Measurements from ENCODE around the gene PROM2.

PROM2 gene

DNA sequence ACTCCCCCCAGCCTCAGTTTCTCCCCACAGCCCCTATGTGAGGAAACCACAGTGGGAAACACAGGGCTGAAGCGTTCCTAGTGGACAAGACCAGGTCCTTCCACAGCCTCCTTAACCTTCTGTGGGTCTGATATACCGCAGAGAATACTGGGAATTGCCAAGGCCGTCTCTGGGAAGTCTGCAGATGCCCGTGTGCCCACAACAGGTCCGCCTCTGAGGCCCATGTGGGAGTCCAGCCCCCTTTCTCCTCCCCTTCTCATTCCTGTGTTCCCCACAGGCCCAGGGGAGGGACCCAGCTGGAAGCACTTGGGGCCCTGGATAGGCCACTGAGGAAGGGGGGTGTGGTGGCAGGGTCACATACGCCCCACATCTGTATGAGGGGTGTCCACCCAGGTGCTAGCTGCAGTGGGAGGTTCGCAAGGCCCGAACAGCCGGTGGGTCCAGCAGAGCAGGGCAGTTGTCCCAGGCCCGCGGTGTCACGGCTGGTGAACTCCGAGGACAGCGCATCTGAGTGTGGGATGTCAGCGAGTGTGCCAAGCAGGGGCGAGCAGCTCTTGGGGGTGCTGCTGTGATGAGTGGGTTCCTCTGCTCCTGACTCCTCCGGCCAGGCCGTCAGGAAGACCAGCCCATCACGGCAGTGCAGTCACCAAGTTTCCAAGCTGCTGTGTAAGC lies 20.5 kb downstream of the PROM2 start:
- TF ChIP-seq, protein P1, sequence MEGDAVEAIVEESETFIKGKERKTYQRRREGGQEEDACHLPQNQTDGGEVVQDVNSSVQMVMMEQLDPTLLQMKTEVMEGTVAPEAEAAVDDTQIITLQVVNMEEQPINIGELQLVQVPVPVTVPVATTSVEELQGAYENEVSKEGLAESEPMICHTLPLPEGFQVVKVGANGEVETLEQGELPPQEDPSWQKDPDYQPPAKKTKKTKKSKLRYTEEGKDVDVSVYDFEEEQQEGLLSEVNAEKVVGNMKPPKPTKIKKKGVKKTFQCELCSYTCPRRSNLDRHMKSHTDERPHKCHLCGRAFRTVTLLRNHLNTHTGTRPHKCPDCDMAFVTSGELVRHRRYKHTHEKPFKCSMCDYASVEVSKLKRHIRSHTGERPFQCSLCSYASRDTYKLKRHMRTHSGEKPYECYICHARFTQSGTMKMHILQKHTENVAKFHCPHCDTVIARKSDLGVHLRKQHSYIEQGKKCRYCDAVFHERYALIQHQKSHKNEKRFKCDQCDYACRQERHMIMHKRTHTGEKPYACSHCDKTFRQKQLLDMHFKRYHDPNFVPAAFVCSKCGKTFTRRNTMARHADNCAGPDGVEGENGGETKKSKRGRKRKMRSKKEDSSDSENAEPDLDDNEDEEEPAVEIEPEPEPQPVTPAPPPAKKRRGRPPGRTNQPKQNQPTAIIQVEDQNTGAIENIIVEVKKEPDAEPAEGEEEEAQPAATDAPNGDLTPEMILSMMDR (IDR thresholded peaks at IDR 0.05; ENCODE audit: low read depth, low read length, missing control alignments), result no peak
- H3K4me3 ChIP-seq (ENCODE audit: low read depth, low read length), result no peak overlapping the region
- no peak for DNase-seq (ENCODE audit: low read depth)

DNA sequence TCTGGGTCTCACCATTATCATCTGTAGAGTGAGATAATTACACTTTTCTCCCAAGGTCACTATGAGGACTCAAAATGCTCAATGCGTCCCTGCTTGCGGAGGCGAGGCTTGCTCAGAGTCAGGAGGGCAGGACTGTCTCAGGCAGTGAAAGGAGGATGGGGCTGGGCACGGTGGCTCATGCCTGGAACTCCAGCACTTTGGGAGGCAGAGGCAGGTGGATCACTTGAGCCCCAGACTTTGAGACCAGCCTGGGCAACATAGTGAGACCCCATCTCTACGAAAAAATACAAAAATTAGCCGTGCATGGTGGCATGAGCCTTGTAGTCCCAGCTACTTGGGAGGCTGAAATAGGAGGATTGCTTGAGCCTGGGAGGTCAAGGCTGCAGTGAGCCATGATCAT lies 21.1 kb downstream of the PROM2 start:
- TF ChIP-seq, protein P1 (IDR thresholded peaks at IDR 0.05; ENCODE audit: low read depth, low read length, missing control alignments), result no peak
- no peak for DNase-seq (ENCODE audit: low read depth)

DNA sequence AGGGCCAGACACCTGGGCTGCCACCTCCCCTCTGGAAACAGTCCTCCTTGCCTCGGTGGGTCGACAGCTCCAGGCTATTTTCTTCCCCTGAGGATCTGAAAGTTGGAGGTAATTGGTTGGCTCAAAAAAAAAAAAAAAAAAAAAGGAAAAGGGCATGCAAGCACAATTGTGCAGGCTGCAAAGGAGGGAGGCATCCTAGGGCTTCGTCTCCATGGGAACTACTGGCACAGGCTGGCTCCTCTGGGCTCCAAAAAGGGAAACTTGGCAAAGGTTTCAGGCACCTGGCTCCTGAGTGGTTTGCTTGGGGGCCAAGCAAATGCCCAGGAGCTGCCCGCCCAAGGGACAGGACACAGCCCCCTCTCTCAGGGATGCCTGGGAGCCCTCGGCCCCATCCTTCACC lies 21.8 kb downstream of the PROM2 start:
- no peak for DNase-seq (ENCODE audit: low read depth)
- H3K4me3 ChIP-seq (ENCODE audit: low read depth, low read length), result no peak overlapping the region
- TF ChIP-seq, protein P1 (IDR thresholded peaks at IDR 0.05; ENCODE audit: low read depth, low read length, missing control alignments), result no peak

More for the DNA sequence above, 21.1 kb downstream of the PROM2 start:
- H3K4me3 ChIP-seq (ENCODE audit: low read depth, low read length), result no peak overlapping the region

DNA sequence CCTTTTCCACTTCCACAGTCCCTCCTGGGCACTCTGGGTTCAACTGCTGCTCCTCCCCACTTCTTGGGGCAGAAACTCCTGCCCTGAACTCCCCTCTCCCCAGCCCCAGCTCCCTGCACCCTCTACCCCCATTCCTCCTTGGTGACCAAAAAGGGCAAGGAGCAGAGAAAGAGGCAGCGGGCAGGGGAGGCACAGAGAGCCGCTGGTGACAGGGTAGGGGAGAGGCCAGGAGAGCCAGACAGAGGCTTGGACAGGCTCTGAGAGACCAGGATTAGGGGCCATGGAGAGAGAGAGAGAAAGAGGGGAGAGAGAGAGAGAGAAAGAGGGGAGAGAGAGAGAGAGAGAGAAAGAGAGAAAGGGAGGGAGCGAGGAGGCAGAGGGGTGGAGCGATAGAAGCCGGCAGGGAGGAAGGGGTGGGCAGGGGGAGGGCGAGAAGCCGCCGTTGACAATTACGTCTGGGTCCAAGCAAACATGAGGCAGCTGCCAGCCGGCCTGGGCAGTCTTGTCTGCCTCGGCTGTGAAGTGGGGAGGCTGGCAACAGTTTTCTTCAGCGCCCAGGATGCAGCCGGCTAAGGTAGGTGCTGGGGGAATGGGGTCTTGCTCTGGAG lies 22.7 kb downstream of the PROM2 start, which contains the start of gene KCNIP3:
Gene KCNIP3 (plus strand): TSS at position 468 of the 608 bp plus-strand sequence. CDS start 92 bp downstream, at position 560.
- DNase-seq (ENCODE audit: low read depth), result no peak
- no peak within 1 kb of the TSS for H3K4me3 ChIP-seq (ENCODE audit: low read depth, low read length)
- TF ChIP-seq, protein P1 (IDR thresholded peaks at IDR 0.05; ENCODE audit: low read depth, low read length, missing control alignments), result no peak

DNA sequence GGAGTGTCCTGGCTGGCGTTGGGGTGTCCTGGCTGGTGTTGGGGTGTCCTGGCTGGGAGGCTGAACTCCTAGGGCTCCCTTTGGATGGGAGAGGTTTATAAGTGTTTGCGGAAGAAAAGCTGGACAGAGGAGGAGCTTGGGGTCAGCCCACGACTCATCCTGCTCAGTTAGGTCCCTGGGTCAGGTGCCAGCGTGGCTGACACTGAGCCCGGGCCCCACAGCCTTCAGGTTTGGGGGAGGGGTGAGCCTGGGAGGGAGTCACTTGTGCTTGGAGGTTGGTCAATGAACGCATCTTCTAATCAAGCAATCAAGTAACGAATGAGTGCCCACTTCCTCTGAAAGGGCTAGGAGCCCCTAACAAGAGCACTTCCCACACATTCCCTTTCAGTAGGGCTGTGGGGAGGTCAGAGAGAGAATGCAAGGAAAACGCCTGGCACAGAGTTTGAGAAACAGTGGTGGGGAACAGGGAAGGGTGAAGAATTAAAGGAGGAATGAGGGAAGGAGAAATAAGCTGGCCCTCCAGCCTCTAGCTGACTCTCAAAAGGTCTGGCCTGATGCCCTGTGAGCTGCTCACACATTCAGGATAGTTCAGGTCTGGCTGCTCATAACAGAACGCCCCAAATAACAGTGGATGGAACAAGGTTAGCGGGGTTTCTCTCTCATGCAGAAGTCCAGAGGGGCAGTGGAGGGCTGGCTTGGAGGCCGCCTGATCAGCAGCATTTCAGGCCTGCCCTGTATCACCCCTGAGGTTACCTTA lies 23.6 kb downstream of the PROM2 start:
- no peak overlapping the region for H3K4me3 ChIP-seq (ENCODE audit: low read depth, low read length)
- TF ChIP-seq, protein P1 (IDR thresholded peaks at IDR 0.05; ENCODE audit: low read depth, low read length, missing control alignments), result no peak
- no peak for DNase-seq (ENCODE audit: low read depth)

DNA sequence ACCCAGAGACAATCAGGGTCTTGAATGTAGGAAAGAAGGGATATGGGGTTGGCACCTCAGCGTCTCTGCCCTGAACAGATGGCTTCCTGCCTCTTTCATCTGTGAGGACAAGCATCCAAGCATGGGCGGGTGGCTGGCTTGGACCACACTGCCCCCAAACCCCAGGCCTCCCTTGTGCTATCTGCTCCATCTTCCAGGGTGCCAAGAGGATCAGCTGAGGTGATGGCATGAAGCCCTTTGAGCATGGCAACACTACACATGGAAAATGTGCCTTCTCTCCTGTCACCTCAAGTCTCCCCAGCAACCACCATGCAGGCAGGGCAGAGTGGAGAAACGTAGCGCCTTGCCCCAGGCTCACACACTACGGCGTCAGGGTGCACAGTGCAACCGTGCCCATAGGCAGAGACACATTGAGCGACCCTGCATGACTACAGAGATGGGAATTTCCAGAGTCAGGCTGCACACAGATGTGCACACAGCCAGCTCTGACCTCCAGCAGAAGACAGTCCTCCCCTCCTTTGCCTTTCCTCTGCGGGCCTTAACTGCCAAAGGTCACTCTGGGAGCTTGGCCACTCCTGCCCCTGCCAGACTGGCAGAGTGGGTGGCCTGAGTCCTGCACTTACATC lies 24.4 kb downstream of the PROM2 start:
- TF ChIP-seq, protein P1 (IDR thresholded peaks at IDR 0.05; ENCODE audit: low read depth, low read length, missing control alignments), result no peak
- DNase-seq (ENCODE audit: low read depth), result no peak
- no peak overlapping the region for H3K4me3 ChIP-seq (ENCODE audit: low read depth, low read length)
